Activated gamma-delta T cell treated with Interleukin-2 at 50 U/mL for 16 hours (primary cell): ENCODE measurements around the gene ZNF407.

Experiments used
- DNase-seq: peaks from one replicate; pipeline ENCODE4 v3.0.0-alpha.2; 2020

ZNF407 gene

DNA sequence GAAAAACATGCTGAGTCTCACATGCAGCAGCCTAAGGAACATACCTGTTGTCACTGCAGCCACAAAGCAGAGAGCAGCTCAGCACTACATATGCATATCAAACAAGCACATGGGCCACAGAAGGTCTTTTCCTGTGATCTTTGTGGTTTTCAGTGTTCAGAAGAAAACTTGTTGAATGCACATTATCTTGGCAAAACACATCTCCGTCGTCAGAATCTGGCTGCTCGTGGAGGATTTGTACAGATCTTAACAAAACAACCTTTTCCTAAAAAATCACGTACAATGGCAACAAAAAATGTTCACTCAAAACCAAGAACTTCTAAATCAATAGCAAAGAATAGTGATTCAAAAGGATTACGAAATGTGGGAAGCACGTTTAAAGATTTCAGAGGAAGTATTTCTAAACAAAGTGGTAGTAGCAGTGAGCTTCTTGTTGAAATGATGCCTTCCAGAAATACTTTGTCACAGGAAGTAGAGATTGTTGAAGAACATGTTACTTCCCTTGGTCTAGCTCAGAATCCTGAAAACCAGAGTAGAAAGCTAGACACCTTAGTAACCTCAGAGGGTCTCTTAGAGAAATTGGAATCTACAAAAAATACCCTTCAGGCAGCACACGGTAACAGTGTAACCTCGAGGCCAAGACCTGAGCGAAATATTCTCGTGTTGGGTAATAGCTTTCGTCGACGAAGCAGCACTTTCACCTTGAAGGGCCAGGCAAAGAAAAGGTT is 34.1 kb downstream of the ZNF407 start:
- DNase-seq, result peak; percentile 5

DNA sequence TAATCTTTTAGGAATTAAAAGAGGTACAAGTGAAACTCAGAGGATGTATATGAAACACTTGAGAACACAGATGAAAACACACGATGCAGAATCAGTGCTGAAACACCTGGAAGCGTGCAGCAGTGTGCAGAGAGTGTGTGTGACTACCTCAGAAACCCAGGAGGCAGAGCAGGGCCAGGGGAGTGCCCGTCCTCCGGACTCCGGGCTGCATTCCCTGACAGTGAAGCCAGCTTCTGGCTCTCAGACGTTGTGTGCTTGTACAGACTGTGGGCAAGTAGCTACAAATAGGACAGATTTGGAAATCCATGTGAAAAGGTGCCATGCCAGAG is 34.6 kb downstream of the ZNF407 start:
- DNase-seq, result no peak

DNA sequence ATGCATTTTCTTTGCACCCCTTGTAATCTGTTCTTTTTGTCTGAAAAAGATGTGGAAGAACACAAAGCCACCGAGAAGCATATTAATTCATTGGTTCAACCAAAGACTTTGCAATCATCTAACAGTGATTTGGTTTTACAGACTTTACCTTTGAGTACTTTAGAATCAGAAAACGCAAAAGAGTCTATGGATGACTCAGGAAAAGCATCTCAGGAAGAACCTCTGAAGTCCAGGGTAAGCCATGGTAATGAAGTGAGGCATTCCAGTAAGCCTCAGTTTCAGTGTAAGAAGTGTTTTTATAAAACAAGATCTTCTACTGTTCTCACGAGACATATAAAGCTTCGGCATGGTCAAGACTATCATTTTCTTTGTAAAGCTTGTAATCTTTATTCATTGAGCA is 35.2 kb downstream of the ZNF407 start:
- DNase-seq, result no peak

DNA sequence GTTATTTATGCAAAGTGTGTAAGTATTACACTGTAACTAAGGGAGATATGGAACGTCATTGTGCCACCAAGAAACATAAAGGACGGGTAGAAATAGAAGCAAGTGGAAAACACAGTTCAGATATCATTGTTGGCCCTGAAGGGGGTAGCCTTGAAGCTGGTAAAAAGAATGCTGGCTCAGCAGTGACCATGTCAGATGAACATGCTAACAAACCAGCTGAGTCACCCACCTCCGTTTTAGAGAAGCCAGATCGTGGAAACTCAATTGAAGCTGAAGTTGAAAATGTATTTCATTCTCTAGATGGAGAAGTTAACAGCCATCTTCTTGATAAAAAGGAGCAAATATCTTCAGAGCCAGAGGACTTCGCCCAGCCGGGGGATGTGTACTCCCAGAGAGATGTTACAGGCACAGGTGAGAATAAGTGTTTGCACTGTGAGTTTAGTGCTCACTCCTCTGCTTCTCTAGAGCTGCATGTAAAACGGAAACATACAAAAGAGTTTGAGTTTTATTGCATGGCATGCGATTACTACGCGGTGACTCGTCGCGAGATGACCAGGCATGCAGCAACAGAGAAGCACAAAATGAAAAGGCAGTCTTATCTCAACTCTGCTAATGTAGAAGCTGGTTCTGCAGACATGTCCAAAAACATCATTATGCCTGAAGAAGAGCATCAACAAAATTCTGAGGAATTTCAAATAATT is 36.1 kb downstream of the ZNF407 start:
- no peak for DNase-seq

DNA sequence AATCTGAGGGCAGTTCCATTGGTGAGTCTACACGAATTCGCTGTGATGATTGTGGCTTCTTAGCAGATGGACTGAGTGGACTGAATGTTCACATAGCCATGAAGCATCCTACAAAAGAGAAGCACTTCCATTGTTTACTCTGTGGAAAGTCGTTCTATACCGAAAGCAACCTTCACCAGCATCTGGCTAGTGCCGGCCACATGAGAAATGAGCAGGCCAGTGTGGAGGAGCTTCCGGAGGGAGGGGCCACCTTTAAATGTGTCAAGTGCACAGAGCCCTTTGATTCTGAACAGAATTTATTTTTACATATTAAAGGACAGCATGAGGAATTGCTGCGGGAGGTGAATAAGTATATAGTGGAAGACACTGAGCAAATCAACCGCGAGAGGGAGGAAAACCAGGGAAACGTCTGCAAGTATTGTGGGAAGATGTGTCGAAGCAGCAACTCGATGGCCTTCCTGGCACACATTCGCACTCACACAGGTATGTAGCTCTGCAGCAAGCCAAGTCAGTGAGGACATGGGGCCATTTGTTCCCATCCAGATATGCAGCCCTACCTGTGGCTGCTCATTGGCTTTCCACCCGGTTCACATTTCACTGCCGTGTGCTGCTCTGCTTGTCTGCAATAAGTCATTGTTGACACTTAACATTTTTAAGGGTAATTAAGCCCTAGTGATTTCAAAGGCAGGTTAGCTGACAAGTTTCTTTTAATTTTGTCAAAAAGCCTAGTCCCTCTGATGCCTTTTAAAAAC is 37.7 kb downstream of the ZNF407 start:
- no peak for DNase-seq

DNA sequence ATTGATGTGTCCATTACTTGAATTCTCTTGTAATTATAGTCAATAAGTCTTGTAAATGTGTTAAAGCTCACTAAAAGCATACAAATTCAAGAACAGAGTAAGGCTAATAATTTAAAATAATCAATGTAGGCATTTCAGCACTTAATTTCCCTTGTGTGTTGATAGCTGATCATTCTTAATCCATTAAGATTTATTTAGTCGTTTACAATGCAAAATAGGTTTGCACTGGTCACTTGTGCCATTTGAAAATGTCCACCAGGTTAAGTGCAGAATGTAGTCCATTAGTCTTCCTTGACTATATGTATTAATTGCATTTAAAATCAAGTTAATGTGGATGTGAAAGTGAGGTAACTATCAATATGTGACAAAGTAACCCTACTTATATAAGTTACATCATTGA is 39.4 kb downstream of the ZNF407 start:
- no peak for DNase-seq

DNA sequence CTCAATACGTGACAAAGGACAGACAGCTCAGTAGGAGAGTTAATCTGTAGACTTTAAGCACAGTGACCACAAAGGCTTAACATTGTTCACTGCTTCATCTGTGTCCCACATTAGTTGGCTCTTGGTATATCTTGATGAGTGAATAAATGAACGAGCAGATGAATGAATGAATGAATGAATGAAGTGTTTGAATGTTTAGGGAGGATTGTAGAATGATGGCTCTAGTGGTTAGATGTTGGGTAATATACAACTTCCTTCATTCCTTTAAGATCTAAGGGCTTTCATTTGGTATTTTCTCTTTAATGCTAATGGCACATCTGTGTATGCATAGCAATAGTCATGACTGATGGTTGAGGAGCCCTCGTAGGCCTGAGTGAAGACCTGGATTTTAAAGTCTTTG is 40.5 kb downstream of the ZNF407 start:
- DNase-seq, result no peak

DNA sequence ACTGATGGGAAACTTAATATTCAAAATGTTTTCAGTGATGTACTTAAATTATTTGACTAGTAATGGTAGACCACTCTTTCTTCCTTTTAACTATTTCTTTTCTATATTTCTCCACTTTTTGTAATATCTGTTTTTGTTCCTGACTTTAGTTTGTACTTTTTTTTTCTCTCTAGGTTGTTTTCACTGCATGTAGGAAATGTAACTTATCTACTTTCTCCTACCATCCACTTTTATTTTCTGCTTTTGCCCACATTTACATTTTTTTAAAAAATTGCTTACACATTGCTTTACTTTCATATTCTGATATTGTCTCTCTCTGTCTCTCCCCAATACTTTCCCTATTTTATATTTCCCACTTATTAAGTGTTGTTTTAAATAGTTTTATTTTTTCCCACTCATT is 47.0 kb downstream of the ZNF407 start:
- no peak for DNase-seq

DNA sequence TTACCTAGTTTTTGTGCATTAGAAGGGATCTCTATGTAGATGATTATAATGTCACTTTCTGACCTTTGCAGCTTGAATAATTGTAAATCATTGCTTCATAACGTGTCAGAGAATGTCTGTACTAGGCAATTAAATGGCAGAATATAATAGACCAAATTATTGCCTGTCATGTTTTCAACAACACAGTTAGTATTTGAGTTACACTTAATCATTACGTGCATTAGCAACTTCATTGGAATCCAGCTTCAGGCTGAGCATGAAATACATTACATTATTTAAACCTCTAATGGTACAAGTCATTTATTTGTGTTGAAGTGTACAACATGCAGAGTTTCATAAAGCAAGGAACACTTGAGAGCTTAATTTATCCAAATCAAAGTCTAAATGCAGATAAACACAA is 48.0 kb downstream of the ZNF407 start:
- no peak for DNase-seq

DNA sequence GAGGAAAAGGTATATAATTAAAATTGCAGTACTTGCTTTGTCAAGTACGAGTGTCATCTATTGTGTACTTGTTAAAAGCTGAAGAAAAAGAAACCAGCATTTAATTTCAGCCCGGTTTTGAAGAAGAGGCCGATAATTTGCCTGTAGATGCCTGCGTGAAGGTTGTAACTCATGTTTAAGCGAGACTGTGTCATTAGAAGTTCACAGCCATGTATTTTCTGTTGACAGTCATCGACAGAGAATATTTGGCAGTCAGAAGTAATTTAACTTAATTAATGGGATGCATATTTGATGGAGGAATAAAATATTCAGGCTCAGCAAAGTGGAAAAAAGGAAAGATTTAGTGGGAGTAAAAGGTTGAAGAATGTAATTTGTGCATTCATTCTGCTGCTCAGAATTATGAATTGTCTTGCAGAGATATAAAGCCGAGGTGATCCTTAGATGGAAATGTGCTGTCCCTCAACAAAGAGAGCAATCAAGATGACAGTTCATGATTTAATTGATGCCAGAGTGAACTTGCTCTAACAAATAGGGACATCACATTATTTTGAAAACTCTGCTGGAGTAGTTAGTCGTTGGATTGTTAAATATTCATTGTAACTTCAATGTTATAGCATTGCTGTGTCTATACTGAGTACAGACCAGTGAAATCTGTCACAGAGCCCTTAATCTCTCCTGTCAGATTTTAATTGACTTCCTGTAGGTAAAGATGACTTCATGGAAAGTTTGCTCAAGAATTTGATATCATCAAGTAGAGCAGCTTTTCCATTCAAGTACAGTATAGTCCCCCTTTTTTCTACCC is 53.9 kb downstream of the ZNF407 start:
- no peak for DNase-seq

DNA sequence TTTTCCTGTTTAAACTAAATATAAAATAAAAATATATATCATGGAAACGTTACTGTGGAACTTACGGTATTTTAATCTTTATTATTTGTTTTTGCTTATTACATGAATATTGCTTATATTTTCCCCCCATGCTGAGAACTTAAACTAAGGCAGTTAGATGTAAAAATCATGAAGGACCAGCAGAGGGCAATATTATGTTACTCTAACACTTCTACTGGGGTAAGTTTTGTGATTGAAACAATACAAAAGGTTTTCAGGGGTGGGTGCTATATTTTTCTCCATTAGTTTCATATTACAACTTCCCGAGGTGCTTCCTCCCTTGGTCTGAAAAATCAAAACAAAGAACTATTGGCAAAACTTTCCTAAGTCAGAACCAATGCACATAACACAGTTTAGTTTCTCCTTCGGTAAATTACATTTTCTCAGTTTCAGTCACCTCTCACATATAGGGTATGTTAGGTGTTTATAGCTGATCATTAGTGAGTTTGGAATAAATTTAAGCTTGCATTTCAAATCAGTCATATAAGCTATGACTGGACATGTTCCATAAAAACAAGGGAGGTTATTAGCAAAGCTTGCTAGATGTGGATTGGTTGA is 54.8 kb downstream of the ZNF407 start:
- no peak for DNase-seq

DNA sequence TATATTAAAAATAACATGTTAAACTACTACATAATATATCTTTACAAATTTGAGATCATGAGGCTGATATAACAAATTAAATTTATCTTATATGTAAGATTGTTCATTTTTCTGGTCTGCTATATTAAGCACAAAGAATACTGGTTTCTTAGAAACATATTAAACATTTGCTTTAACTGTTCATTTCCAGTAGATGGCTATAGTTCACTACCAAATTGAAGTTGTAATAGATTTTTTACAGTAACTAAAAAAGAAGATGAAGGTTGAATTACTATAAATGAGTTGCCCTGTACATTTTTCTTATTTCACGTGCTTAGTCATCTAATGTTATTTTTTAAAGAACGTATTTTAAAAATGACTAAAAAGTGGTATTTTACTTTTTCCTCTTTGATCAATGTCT is 57.0 kb downstream of the ZNF407 start:
- no peak for DNase-seq

DNA sequence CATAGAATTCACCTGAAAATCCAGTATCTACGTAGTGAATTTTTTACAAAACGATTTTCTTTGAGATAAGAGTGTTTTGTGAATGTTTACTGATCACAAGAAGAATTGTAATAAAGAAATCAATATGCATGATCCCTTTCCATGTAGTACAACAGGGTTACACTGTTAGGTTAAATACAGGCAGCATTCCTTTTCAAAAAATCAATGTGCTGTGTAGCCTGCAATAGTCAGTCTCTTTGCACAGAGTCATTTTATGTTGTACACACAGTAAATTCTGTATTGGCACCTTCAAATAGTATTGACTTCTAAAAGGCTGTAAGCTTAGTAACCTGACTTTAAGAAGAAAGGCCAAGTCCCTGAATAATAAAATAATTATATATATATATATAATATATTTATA is 63.3 kb downstream of the ZNF407 start:
- DNase-seq, result no peak

DNA sequence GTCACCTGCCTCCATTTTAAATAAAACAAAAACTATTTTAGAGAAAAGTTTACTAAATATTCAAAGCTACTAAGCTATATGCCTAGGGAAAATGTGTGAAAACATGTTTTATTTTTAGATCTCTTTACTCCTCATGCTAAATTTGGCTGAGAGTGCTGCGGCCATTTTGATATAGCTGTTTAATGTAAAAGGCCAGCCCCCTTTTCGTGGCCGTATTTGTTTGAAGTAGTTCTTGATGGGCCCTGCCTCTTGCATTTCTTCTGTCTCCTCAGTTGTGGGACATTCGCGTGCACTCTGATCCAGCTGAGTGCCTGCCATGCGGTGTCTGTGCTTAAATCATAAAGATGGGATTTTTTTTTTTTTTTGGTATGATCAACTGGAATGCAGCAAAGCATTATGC is 64.0 kb downstream of the ZNF407 start:
- no peak for DNase-seq

DNA sequence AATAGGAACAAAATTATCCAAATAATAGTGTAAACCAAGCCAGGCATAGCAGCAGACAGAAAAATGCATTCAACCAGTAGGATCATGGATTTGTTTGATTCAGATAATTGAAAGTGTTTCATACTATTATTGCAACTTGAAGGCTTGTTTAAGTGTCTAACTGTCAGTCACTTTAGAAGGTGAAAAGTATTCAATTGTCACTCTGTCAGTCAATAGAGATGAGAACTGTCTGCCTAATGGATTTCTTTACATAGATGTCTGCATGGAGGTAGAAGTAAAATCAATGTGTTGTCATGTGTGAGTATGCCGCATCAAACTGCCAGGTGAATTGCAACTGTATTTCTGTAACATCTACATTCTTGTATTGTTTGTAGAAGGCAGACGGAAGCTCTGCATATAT is 65.0 kb downstream of the ZNF407 start:
- DNase-seq, result no peak

DNA sequence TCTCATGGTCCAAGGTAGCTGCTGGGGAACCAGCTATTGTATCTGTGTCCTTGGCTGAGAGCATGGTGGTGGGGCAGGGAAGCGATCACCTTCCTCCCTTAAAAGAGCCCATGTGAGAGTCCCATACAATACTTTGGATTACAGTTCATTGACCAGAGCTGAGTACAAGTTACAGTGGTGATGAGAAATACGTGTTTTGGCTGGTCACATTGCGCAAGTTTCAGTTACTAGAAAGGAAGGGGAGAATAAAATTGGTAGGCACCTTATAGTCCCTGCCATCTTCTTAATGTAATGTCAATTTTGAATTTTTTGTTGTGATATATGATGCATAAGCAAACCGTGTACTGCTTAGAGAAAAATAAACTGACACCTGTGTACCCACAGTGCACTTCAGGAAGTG is 67.7 kb downstream of the ZNF407 start:
- DNase-seq, result no peak

DNA sequence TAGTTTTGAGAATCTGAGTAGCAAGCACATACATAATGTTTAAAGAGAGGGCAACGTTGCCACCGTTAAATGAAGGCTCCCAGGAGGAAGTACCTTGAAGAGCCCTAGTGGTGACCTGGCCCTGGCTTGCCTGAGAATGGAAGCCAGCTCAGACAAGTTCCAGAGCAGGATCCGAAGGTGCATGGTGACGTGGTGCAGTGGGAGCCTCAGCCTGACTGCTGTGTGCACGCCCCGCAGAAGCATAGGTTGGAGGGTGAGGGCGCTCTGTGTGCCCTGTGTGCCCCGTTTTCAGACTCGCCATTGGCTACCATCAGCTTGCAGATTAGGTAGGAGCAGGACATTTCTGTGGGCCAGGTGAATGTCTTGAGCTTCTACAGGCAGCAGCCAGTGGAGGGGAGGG is 68.2 kb downstream of the ZNF407 start:
- DNase-seq, result no peak

DNA sequence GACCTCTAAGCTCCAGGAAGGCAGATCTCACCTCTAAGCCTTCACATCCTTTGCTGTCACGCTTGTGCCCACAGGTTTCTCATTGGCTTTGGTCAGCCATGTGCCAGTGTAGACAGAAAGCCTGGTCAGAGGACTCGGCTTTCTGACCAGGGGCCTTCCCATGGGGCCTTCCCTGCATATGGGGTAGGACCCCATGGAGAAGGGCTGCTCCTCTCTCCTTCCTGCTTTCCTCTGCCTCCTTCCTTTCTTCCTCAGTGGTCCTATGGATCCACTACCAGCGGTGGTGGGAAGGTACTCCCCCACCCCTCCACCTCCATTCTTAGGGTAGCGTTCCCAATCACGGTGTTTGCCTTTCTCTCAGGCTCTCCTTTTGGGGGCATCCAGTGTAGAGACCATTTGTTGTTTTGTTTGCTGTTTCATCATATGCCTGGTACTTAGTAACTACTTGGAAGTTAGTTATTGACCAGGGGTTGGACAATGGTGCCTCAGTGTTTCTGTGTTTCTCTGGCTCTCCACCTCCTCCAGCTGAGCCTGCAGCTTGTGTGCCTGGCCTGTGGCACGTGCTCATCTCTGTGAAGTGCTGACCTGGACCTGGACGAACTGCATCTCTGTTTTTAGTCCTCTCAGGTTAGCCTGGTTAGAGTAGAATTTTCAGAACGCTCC is 71.6 kb downstream of the ZNF407 start:
- DNase-seq, result no peak

DNA sequence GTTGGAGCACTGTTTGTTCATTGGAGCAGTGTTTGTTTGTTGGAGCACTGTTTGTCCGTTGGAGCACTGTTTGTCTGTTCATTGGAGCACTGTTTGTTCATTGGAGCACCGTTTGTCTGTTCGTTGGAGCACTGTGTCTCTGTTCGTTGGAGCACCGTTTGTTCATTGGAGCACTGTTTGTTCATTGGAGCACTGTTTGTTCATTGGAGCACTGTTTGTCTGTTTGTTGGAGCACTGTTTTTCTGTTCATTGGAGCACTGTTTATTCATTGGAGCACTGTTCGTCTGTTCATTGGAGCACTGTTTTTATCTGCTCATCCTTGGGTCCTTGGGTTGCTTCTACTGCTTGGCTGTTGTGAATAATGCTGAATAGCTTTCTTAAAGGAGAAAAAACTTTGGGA is 74.7 kb downstream of the ZNF407 start:
- no peak for DNase-seq

DNA sequence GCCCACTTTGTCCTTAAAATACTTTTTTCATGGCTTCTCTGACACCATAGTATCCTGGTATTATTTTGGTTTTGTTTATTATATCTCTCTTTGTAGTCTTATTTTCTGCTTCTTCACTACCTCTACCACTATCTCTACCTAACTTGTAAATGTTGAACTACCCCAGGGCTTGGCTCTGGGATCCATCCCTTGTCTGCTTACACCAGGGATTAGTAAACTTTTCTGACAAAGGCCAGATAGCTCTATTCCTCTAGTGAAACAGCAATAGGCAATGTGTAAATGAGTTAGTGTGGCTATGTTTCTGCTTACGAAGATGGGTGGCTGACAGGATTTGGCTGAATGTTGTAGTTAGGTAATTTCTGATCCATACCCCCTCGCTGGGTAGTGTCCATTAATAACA is 76.8 kb downstream of the ZNF407 start:
- no peak for DNase-seq

DNA sequence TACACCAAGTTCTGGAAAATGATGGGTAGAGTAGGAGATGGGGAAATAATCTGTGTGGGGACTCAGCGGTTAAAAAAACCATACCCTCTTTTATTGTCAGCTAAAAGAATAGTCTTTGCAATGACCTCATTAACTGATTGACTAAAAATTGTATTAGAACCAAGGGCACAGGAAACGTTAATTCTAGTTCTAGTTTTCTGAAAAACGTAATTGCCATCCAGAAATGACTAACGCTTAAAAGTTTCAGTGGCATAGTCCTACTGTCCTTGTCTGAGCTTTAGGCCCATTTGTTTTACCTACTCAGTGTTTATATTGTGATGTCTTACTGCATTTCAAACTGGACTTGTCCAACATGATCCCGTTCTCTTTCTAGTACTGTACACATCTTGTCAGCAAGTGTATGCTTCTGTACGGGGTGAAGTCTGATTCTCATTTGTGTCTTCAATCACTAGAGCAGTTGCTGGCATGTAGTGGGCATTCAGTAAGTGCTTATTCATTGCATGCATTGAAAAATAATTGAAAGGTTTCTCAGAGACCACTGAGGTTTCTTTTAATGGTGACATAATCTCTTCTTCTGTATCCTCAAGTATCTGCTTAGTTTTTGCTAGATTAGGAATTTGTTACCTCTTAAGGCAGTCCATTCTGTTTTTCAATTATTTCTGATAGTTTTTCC is 81.5 kb downstream of the ZNF407 start:
- DNase-seq, result no peak

DNA sequence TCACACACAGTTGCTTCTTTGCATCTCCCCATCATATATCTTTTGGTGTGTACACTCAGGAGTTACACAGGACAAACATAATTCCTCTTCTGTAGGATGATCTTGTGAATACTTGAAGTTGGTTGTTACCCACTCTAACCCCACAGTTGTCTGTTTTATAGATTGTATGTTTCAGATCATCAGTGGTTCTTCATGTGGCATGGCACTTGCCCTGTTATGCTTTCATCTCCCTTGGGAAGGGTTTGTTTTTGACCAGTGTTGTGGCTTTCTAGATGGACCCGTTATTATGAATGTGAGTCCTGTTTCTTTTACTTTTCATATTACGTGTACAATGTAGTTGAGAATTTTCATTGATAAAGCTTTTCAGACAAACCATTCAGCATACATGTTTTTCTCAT is 82.0 kb downstream of the ZNF407 start:
- DNase-seq, result no peak
